Measurements from ENCODE around the gene LRSAM1. TPM values are rescaled to one million over a fixed set of nuclear protein-coding genes. Genes with fewer than 3 reads are reported as not detected.

The LRSAM1 gene
- polyA plus RNA-seq, 1 donor = 17.5 TPM

DNA sequence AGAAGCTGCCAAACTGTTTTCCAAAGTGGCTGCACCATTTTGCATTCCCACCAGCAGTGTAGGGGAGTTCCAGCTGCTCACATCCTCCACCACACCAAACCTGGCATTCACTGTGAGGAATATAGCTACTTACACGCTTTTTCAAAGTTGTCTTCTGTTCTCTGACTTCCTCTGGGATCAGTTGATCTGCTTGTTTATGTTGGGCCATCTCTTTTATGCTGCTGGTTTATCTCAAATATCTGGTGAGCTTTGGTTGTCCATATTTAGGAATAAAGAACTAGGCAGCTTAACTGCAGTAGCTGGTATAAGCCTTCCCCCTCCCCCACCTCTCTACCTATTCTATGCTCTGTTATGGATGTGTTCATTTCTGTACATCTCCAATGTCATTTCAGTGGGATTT lies 35.7 kb upstream of the LRSAM1 start:
- no CpG with 5 or more reads among the region's 1 CpG for WGBS (ENCODE audit: insufficient coverage, low lambda C conversion rate)
- Histone ChIP-seq H3K4me3 (ENCODE audit: low read length) (no peak overlapping the region), H3K27ac (ENCODE audit: low read length) (peak overlapping the region; percentile 32), H3K27me3 (ENCODE audit: control insufficient read depth, insufficient read depth, low read length) (no peaks in the 10 kb centered on the region), H3K36me3 (ENCODE audit: control insufficient read depth, insufficient read depth, low read length) (peaks cover 16% of the 10 kb centered on the region), H3K4me1 (ENCODE audit: control insufficient read depth, insufficient read depth, low read length) (peaks cover 46% of the 10 kb centered on the region), H3K9me3 (ENCODE audit: control insufficient read depth, low read depth, low read length) (no peaks in the 10 kb centered on the region)
- no peak for DNase-seq

DNA sequence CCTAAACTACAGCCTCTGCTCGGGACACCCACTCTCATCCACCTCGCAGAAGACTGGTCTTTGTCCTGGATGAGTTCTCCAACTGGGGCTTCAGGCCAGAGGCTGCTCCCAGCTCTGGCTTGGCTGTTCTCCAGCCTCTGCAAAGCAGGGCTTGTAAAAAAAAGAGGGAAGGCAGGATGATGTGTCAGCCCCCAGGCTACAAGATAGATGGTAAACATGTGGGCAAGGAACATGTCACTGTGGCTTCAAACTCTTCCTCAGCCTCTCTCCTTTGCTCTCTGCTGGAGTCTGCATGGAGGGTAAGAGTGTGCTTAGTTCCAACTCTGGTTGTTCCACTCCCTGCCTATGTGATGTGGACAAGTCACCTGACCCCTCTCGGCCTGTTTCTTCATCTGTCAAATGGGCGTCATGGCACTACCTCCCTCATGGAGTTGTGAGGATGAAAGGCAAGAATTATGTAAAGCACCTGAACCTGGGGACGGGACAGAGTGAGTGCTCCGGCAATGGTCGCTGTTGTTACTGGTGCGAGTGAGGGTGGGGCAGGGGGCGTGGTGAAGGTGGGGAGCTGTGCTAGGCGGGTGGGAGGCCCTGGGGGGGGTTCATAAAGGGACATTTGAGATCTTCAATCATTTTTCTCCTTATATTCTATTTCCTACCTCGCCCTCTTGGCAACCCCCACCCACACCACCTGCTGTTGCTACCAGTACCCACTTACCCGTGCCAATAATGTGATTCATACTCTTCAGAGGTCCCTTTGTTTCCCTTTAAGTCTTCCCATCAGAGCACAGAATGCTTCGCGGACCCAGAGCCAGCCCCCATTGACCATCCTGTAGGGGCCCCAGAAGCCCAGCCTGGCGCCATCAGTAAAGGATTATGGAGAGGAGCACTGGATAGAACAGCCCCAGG lies 33.9 kb upstream of the LRSAM1 start:
- DNase-seq = no peak
- no peaks in the 10 kb centered on the region for H3K27me3 ChIP-seq (ENCODE audit: control insufficient read depth, insufficient read depth, low read length)
- H3K27ac ChIP-seq (ENCODE audit: low read length) = peak overlapping the region; percentile 75
- peaks cover 11% of the 10 kb centered on the region for H3K36me3 ChIP-seq (ENCODE audit: control insufficient read depth, insufficient read depth, low read length)
- H3K4me3 ChIP-seq (ENCODE audit: low read length) = no peak overlapping the region
- WGBS (ENCODE audit: insufficient coverage, low lambda C conversion rate) = 100% methylated on average over 1 of the region's 15 CpGs
- H3K9me3 ChIP-seq (ENCODE audit: control insufficient read depth, low read depth, low read length) = no peaks in the 10 kb centered on the region
- H3K4me1 ChIP-seq (ENCODE audit: control insufficient read depth, insufficient read depth, low read length) = peaks cover 55% of the 10 kb centered on the region

DNA sequence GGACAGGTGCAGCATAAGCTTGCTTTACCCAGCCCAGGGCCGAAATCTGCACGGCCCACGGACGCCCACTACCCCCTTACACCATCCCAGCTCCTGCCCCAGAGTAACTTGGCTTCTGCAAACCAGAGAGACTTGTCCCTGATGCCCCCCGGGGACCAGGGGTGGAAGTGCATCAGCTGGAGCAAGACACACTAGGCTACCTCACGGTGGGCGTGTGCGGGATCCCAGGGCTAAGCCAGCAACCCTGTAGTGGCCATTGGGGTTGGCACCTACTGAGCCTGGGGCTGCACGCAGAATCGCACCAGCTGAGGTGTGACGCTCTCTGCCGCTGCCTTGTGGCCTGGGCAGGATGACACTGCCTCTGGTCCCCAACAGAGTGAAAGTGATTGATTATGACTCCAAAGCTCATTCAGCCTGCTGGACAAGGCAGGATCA lies 33.3 kb upstream of the LRSAM1 start:
- no CpG with 5 or more reads among the region's 12 CpGs for WGBS (ENCODE audit: insufficient coverage, low lambda C conversion rate)
- DNase-seq = peak; percentile 32 to 65
- no peak overlapping the region for H3K4me3 ChIP-seq (ENCODE audit: low read length)
- H3K36me3 ChIP-seq (ENCODE audit: control insufficient read depth, insufficient read depth, low read length) = peaks cover 9% of the 10 kb centered on the region
- no peaks in the 10 kb centered on the region for H3K9me3 ChIP-seq (ENCODE audit: control insufficient read depth, low read depth, low read length)
- H3K27ac ChIP-seq (ENCODE audit: low read length) = peak overlapping the region; percentile 75
- H3K27me3 ChIP-seq (ENCODE audit: control insufficient read depth, insufficient read depth, low read length) = no peaks in the 10 kb centered on the region
- peaks cover 53% of the 10 kb centered on the region for H3K4me1 ChIP-seq (ENCODE audit: control insufficient read depth, insufficient read depth, low read length)

DNA sequence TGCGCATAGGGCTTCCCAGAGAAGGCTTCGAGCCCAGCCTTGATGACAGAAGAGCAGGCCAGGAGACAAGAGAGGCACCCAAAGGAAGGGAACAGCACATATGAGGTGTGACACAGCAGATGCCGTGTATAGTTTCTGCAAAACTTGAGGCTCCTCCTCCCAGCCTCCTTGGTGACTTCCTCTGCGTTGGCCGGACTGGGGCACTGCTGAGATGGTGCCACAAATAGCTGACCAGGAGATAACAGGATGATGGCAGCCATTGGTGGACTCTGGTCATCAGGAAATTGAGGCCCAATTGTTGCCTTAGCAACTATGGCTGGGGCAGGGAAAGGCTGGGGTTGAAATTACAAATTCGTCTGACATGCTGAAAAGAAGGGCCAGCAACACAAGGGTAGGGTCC lies 32.0 kb upstream of the LRSAM1 start:
- no peak overlapping the region for H3K4me3 ChIP-seq (ENCODE audit: low read length)
- H3K27me3 ChIP-seq (ENCODE audit: control insufficient read depth, insufficient read depth, low read length) = no peaks in the 10 kb centered on the region
- H3K36me3 ChIP-seq (ENCODE audit: control insufficient read depth, insufficient read depth, low read length) = peaks cover 9% of the 10 kb centered on the region
- H3K4me1 ChIP-seq (ENCODE audit: control insufficient read depth, insufficient read depth, low read length) = peaks cover 49% of the 10 kb centered on the region
- no peaks in the 10 kb centered on the region for H3K9me3 ChIP-seq (ENCODE audit: control insufficient read depth, low read depth, low read length)
- peak overlapping the region; percentile 75 for H3K27ac ChIP-seq (ENCODE audit: low read length)
- peak; percentile 37 to 62 for DNase-seq
- no CpG with 5 or more reads among the region's 6 CpGs for WGBS (ENCODE audit: insufficient coverage, low lambda C conversion rate)

DNA sequence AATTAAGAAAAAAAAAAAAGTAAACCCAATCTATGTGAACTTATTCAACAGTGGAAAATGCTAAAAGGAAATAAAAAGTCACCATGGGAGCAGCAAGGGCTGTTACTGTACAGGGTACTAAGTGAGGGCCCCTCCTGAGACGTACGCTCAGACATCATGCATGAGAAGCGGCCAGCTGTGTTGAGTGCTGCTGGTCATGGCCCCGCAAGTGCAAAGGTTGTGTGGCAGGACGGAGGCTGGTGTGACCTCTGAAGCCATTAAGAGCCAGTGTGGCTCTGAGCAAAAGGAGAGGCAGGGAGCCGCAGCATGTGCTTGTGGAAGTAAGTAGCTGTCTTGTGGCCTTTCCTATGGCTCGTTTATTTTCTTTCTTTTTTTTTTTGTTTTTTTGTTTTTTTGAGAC lies 30.3 kb upstream of the LRSAM1 start:
- Histone ChIP-seq H3K36me3 (ENCODE audit: control insufficient read depth, insufficient read depth, low read length) (peaks cover 9% of the 10 kb centered on the region), H3K27ac (ENCODE audit: low read length) (peak overlapping the region; percentile 88), H3K9me3 (ENCODE audit: control insufficient read depth, low read depth, low read length) (no peaks in the 10 kb centered on the region), H3K27me3 (ENCODE audit: control insufficient read depth, insufficient read depth, low read length) (no peaks in the 10 kb centered on the region), H3K4me3 (ENCODE audit: low read length) (no peak overlapping the region), H3K4me1 (ENCODE audit: control insufficient read depth, insufficient read depth, low read length) (peaks cover 38% of the 10 kb centered on the region)
- WGBS (ENCODE audit: insufficient coverage, low lambda C conversion rate) = no CpG with 5 or more reads among the region's 7 CpGs
- peak; percentile 38 to 43 for DNase-seq

DNA sequence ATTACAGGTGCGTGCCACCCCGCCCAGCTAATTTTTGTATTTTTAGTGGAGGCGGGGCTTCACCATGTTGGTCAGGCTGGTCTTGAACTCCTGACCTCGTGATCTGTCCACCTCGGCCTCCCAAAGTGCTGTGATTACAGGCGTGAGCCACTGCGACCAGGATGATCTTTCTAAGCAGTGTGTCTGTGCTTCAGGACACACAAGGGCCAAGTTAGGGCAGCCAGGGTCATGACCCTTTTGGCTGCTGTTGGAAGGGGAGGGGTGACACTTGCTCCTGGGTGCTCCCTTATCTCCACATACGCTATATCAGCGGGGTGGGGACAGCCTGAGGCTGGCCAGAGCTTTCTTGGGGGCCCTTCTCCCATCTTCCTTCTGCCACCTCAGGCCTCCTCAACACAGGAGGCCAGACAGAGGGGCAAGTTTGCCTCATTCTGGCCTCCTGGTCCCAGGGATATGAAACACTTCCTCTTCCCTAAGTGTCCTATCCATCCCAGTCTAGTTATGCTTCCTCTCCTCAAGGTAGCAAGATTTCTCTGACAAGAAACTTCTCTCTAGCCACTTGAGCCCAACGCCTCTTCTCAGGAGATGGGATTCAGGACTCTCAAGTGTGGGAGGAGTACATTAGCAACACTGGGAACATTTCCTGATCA lies 29.1 kb upstream of the LRSAM1 start:
- H3K4me3 ChIP-seq (ENCODE audit: low read length) = peak overlapping the region; percentile 88
- WGBS (ENCODE audit: insufficient coverage, low lambda C conversion rate) = no CpG with 5 or more reads among the region's 10 CpGs
- DNase-seq = peak; percentile 30 to 31
- no peaks in the 10 kb centered on the region for H3K9me3 ChIP-seq (ENCODE audit: control insufficient read depth, low read depth, low read length)
- no peaks in the 10 kb centered on the region for H3K27me3 ChIP-seq (ENCODE audit: control insufficient read depth, insufficient read depth, low read length)
- H3K36me3 ChIP-seq (ENCODE audit: control insufficient read depth, insufficient read depth, low read length) = peaks cover 9% of the 10 kb centered on the region
- H3K27ac ChIP-seq (ENCODE audit: low read length) = peak overlapping the region; percentile 88
- H3K4me1 ChIP-seq (ENCODE audit: control insufficient read depth, insufficient read depth, low read length) = peaks cover 35% of the 10 kb centered on the region

DNA sequence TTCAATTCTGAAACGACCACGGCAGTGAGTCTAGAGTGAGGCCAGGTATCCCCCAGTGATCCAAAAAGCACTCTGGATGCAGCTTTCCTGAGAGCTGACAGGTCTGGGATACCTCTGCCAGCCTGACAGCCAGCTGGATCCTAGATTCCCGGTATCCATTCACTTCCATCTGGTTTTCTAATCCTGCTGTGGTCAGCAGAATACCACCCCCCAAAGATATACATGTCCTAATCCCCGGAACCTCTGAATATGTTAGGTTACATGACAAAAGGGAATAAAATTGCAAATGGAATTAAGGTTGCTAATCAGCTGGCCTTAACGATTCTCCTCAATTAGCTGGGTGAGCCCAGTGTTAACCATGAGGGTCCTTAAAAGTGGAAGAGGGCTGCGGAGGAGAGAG lies 28.5 kb upstream of the LRSAM1 start:
- Histone ChIP-seq H3K9me3 (ENCODE audit: control insufficient read depth, low read depth, low read length) (no peaks in the 10 kb centered on the region), H3K36me3 (ENCODE audit: control insufficient read depth, insufficient read depth, low read length) (peaks cover 7% of the 10 kb centered on the region), H3K4me1 (ENCODE audit: control insufficient read depth, insufficient read depth, low read length) (peaks cover 31% of the 10 kb centered on the region), H3K4me3 (ENCODE audit: low read length) (peak overlapping the region; percentile 88), H3K27ac (ENCODE audit: low read length) (peak overlapping the region; percentile 88), H3K27me3 (ENCODE audit: control insufficient read depth, insufficient read depth, low read length) (no peaks in the 10 kb centered on the region)
- 60% methylated on average over 1 of the region's 6 CpGs for WGBS (ENCODE audit: insufficient coverage, low lambda C conversion rate)
- no peak for DNase-seq

DNA sequence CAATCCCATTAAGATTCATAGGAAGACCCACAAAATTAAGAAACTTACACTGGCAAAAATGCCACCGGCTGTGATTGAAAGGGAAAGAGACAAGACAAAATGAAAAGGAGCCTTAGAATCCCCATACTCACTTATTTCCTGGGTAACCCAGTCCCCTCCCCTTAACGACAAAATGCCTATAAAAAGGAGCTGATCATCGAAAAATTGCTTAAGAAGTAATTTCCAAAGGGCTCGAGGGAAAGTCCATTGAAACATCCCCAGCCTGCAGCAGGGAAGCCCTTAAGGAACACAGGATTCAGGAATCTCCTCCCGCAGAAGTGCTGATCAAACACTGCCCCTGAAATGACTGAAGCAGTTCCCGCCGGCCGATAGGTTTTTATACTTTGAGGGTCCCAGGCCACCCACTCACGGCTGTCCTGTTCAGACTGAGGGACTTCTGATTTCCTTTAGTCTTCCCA lies 27.8 kb upstream of the LRSAM1 start:
- Histone ChIP-seq H3K4me3 (ENCODE audit: low read length) (peak overlapping the region; percentile 88), H3K27ac (ENCODE audit: low read length) (peak overlapping the region; percentile 88), H3K36me3 (ENCODE audit: control insufficient read depth, insufficient read depth, low read length) (peaks cover 9% of the 10 kb centered on the region), H3K9me3 (ENCODE audit: control insufficient read depth, low read depth, low read length) (no peaks in the 10 kb centered on the region), H3K4me1 (ENCODE audit: control insufficient read depth, insufficient read depth, low read length) (peaks cover 27% of the 10 kb centered on the region), H3K27me3 (ENCODE audit: control insufficient read depth, insufficient read depth, low read length) (no peaks in the 10 kb centered on the region)
- DNase-seq = no peak
- 0% methylated on average over 1 of the region's 9 CpGs for whole genome bisulfite sequencing (ENCODE audit: insufficient coverage, low lambda C conversion rate)

DNA sequence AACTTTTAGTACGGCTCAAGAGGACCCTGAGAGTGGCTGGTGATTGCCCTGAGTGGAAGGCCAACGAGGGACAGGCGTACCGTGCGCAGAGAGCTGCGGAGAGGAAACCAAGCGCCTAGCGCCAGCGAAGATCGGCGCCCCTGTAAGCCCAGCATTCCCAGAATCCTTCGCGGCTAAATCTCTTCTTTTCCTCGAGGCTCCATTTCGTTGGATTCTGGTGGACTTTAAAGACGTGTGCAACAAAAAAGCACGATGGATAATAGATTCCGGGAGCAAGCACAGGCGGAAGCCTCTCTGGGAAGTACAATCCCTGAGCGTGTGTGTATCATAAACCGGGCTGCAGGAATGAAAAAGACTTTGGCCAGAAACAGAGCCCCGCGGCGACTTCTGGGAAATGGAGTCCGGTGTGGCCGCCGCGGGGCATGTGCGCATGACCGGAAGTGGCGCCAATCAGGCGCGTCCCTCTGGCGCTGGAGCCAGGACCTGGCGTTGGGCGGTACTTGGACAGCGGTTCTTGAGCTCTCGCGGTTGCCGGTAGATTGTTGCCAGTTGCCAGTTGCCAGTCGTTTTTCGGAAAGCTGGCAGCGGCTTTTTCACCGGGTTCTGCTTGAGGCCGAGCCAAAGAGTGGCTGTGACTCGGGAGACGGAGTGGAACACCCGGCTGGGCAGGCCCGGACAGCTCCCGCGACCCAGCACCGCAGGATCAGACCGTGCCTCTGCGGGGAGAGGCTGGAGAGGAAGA lies 27.2 kb upstream of the LRSAM1 start, which contains the start of gene ZNF79:
Gene ZNF79 (plus strand): TSS at position 449 of the 742 bp plus-strand sequence. CDS start 406 bp downstream, outside the sequence.
- Histone ChIP-seq H3K27me3 (ENCODE audit: control insufficient read depth, insufficient read depth, low read length) (no peaks in the 10 kb centered on the region), H3K4me3 (ENCODE audit: low read length) (peak within 1 kb of the TSS; percentile 88), H3K27ac (ENCODE audit: low read length) (peak within 1 kb of the TSS; percentile 88), H3K9me3 (ENCODE audit: control insufficient read depth, low read depth, low read length) (no peaks in the 10 kb centered on the region), H3K4me1 (ENCODE audit: control insufficient read depth, insufficient read depth, low read length) (peaks cover 21% of the 10 kb centered on the region), H3K36me3 (ENCODE audit: control insufficient read depth, insufficient read depth, low read length) (peaks cover 9% of the 10 kb centered on the region)
- peak; percentile 95 to 96 for DNase-seq
- WGBS (ENCODE audit: insufficient coverage, low lambda C conversion rate) = no CpG with 5 or more reads among the region's 54 CpGs

DNA sequence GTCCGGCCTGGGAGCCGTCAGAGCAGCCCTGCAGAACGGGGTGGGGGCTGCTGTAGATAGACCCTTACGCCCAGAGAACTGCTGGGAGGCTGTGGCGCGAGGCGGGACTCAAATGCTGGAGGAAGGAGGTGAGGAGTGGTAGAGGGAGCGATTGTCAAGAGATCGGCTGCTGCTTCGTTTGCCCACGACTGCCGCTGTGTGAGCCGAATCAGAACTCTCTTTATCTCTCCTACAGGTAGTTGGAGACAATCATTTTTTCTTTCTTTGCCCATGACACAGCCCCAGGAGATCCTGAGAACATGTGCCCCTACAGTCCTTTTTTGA lies 26.7 kb upstream of the LRSAM1 start:
- H3K9me3 ChIP-seq (ENCODE audit: control insufficient read depth, low read depth, low read length) = no peaks in the 10 kb centered on the region
- no CpG with 5 or more reads among the region's 13 CpGs for WGBS (ENCODE audit: insufficient coverage, low lambda C conversion rate)
- peak overlapping the region; percentile 88 for H3K27ac ChIP-seq (ENCODE audit: low read length)
- no peak for DNase-seq
- peak overlapping the region; percentile 88 for H3K4me3 ChIP-seq (ENCODE audit: low read length)
- H3K4me1 ChIP-seq (ENCODE audit: control insufficient read depth, insufficient read depth, low read length) = peaks cover 16% of the 10 kb centered on the region
- H3K36me3 ChIP-seq (ENCODE audit: control insufficient read depth, insufficient read depth, low read length) = peaks cover 14% of the 10 kb centered on the region
- H3K27me3 ChIP-seq (ENCODE audit: control insufficient read depth, insufficient read depth, low read length) = no peaks in the 10 kb centered on the region
